OCI-M2 (cell line): ENCODE measurements around the gene PRSS27.

Experiments used
- DNase-seq: peaks from one replicate; lab custom pipeline; 2025; ENCODE audit not compliant: unreplicated experiment; lab: John Stamatoyannopoulos, UW

The PRSS27 gene

GRCh38 chr16:2710021-2710710, 9.9 kb downstream of the PRSS27 start:
- DNase-seq: no peak

DNA sequence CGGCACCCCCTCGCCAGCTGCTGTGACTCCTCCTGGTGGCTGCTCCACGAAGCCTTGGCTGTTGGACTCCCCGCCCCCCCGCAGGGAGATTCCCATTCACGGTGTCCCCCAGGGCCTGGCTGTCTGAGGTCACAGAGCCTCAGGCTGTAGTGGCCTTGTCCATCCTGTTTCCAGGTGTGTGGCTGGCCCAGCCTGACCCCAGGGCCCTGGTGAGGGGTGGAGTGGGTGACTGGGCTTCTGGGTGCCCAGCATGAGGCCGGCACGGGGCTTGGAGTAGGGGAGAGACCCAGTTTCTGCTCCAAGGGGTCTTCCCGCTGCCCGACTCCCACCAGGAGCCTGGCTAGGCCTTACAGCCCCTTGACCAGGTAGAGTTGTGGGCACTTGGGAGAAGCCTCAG, 10.4 kb downstream of the PRSS27 start:
- no peak for DNase-seq

DNA sequence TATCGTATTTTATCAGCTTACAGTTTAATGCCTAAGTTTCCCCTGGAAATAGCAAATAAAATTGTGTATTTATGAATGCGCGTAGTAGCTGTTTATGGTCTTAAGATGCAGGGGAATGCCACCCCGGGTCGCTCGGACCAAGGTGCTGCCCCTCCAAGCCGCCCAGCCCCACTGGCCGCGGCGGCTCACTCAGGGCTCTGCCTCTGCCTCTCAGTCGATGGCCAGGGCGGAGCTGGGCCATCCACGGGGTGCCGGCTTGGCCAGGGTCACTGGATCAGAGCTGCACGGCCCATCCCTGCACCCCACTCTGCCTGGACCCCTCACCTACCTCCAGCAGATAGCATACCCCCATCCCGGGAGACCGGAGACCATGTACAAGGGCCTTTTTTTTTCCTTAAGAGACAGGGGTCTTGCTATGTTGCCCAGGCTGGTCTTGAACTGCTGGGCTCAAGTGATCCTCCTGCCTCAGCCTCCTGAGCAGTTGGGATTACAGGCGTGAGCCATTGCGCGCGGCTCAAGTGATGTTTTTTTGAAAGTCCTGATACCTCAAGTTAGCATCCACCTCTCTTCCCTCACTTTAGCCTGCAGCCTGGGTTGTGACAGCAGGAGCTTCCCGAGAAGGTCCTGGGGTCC, 11.0 kb downstream of the PRSS27 start:
- DNase-seq: no peak

DNA sequence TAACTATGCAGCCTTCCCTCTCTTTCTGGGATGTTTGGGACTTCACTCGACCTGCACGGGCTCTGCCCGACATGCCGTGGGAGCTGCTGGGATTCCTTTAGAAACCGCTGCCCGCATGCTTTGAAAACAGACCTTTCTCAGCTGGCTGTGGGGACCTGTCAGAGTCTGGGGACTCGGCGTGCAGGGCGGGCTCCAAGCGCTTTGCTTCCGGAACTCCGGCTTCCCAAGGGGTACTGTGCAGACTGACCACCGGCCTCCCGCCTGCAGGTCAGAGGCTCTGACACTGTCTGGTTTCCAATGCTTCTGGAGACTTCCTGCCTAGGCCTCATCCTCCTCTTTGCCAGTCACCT, 11.8 kb downstream of the PRSS27 start:
- no peak for DNase-seq

- DNase-seq: no peak
Observed at GRCh38 chr16:2707368-2708289, 12.4 kb downstream of the PRSS27 start.

DNA sequence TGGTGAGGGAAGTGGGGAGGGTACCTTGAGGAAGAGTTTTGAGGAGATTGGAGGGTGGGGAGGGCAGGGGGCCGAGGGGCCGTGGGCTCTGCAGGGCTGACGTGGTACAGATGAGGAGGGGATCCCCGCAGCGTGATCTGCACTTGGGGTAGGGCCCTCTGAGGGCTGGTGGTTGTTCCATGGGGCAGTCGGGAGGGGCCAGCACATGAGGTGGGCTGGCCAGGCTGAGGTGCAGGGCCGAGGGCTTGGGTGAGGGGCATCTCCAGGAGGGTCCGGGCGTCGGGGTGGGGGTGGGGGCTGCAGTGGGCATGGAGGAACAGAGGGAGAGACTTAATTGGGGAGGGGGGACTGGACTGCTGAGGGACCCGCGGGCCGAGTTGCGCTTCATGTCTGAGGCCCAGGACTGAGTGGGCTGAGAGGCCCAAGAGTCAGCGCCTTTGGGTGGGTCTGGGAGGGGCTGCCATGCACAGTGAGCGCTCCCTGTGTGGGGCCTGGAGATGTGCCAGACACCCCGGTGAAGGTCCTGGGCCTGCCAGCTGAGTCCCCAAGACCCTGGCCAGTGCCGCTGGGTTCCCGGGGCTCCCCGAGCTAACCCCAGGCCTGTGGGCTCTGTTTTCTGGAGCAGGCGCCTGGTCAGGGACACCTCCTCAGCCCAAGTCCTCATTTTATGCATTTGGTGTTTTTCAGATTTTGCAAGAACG, 13.3 kb downstream of the PRSS27 start:
- no peak for DNase-seq

DNA sequence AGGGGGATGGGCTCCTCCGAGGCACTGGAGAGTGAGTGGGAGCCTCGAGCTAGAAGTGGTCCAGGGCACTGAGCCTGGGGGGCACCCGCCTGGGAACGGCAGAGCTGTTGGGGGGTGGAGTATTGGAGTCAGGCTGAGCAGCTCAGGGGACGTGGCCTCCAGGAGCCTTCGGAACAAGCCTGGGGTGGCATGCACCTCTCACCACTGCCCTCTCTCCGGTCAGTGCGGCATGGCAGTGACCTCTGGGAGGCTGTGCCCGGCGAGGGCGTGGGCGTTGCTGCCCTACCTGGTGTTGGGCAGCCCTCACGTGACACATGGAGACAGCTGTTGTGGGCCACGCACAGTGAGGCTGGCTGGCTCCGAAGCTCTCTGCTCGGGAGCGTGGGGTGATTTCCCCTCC, 13.9 kb downstream of the PRSS27 start:
- DNase-seq: no peak

DNA sequence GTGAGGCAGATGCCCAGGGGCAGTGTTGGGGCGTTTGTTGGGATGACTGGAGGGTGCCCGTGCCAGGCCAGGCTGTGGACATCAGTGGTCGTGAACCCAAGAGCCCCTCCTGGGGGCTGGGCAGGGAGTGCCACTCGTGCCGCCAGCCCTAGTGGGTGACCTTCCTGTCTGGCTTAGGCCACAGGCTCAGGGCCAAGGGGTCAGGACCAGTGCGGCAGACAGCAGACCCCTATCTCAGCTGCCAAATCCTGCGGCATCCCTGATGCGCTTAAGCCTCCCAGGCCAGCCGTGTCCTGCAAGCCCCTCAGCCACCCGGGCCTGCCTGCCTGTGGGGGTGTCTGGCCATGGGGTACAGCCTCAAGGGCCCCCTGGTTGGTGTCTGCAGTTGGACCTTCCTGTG, 14.7 kb downstream of the PRSS27 start:
- no peak for DNase-seq

- no peak for DNase-seq
Observed at GRCh38 chr16:2704983-2705275, 15.1 kb downstream of the PRSS27 start.

GRCh38 chr16:2704166-2704982, 15.7 kb downstream of the PRSS27 start:
- no peak for DNase-seq

- no peak for DNase-seq
Observed at GRCh38 chr16:2702871-2703745, 16.9 kb downstream of the PRSS27 start.

DNA sequence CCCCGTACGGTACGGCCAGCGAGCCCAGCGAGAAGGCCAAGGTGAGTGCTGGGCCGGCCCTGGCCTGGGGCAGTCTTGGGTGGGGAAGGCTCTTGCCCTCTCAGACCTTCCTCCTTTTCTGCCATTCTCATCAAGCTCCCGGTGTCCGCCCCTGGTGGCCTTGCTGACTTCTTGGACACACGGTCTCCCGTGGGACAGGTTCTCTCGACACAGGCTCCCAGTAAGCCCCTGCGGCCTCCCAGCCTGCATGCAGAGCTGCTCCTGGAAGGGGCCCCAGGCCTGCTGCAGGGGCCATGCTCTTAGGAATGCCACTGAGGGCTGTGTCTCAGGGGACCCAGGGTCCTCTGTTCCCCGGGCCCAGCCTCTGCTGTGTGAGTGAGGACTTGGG, 17.6 kb downstream of the PRSS27 start:
- no peak for DNase-seq

GRCh38 chr16:2701713-2702437, 18.1 kb downstream of the PRSS27 start:
- no peak for DNase-seq

- DNase-seq: no peak
Observed at GRCh38 chr16:2701272-2701671, 18.8 kb downstream of the PRSS27 start.

GRCh38 chr16:2700786-2701185, 19.2 kb downstream of the PRSS27 start:
- no peak for DNase-seq

- no peak for DNase-seq
Observed at GRCh38 chr16:2699791-2700600, 20.0 kb downstream of the PRSS27 start.

- no peak for DNase-seq
Observed at GRCh38 chr16:2698965-2699750, 20.9 kb downstream of the PRSS27 start.
